Endothelial cell of umbilical vein (primary cell): Measurements from ENCODE around the gene CIB2. TPM values are rescaled to one million over a fixed set of nuclear protein-coding genes. Genes with fewer than 3 reads are reported as not detected.

ENCODE experiments used
- BruUV-seq: library from RNA; stranded (reverse); fragments of 400-500 nt; replicated peaks from 2 replicates; lab custom pipeline; 2021; lab: Mats Ljungman, UMichigan
- CTCF ChIA-PET: fragments of 300-600, 350-600 bp; sonication (Branson Sonifier 250); formaldehyde crosslinking; loops from one replicate; lab custom pipeline; 2021; ENCODE audit warnings: antibody characterized with exemption, inconsistent platforms; lab: Charles Lee
- POLR2A ChIA-PET: fragments of 300-600, 350-600 bp; sonication (Branson Sonifier 250); formaldehyde crosslinking; loops from one replicate; lab custom pipeline; 2021; ENCODE audit warnings: antibody characterized with exemption, inconsistent platforms; lab: Charles Lee
- DNase-seq: peaks from one replicate; pipeline ENCODE4 v3.0.0-alpha.2; 2011; ENCODE audit warnings: low read depth, low spot score
- FAIRE-seq: peaks from 2 replicates; lab custom pipeline; 2011; peaks lifted over from hg19 to GRCh38; lab: Jason Lieb, UNC
- H2AFZ ChIP-seq: 2 replicates; pipeline ENCODE4 v1.6.0; 2012; ENCODE audit warnings: low read depth, low read length, control low read depth, inconsistent platforms
- H3K27ac ChIP-seq: 2 replicates; pipeline ENCODE4 v1.5.1; 2011; ENCODE audit warnings: low read depth, mild to moderate bottlenecking, control low read depth, low read length, moderate library complexity; ENCODE audit not compliant: insufficient read depth
- H3K27me3 ChIP-seq, 2 experiments: 2 replicates each; pipeline versions ENCODE4 v1.6.0 to v1.6.1; 2011; ENCODE audit warnings: low read length in 2 of 2, mixed read lengths in 1 of 2; ENCODE audit not compliant: control insufficient read depth in 2 of 2, insufficient read depth in 2 of 2
- H3K36me3 ChIP-seq, 2 experiments: 2 replicates in 1 of 2; 3 replicates in 1 of 2; pipeline ENCODE4 v1.5.1; 2011; ENCODE audit warnings: low read length in 2 of 2, mild to moderate bottlenecking in 1 of 2, moderate library complexity in 1 of 2; ENCODE audit not compliant: control insufficient read depth in 2 of 2, insufficient read depth in 2 of 2; ENCODE audit errors: extremely low read depth in 1 of 2
- H3K4me1 ChIP-seq: 3 replicates; pipeline ENCODE4 v1.5.1; 2011; ENCODE audit warnings: mild to moderate bottlenecking, low read length; ENCODE audit not compliant: control insufficient read depth, insufficient read depth; ENCODE audit errors: extremely low read depth
- H3K4me2 ChIP-seq: 2 replicates; pipeline ENCODE4 v1.6.1; 2011; ENCODE audit warnings: low read length, control low read depth, mixed read lengths; ENCODE audit not compliant: insufficient read depth
- H3K4me3 ChIP-seq, 3 experiments: fragments of 200-600 bp in 1 of 3; sonication (generic), shearing (Covaris generic) in 1 of 3; replicated peaks in 1 of 3; 2 replicates each; pipeline ENCODE4 v1.5.1; 2011 to 2016; ENCODE audit warnings: control low read depth in 3 of 3, low read length in 3 of 3, mild to moderate bottlenecking in 2 of 3, inconsistent platforms in 1 of 3, low read depth in 1 of 3, moderate library complexity in 1 of 3; ENCODE audit not compliant: insufficient read depth in 1 of 3
- H3K79me2 ChIP-seq: 2 replicates; pipeline ENCODE4 v1.6.0; 2012; ENCODE audit warnings: low read length, inconsistent platforms; ENCODE audit not compliant: control insufficient read depth, insufficient read depth
- H3K9ac ChIP-seq: replicated peaks from 2 replicates; pipeline ENCODE3; 2011; ENCODE audit warnings: low read length, control low read depth; ENCODE audit not compliant: insufficient read depth; ENCODE audit errors: extremely low read depth
- H3K9me1 ChIP-seq: replicated peaks from 3 replicates; pipeline ENCODE4 v1.6.0; 2011; ENCODE audit warnings: mild to moderate bottlenecking, low read length; ENCODE audit not compliant: control insufficient read depth, insufficient read depth; ENCODE audit errors: extremely low read depth
- H3K9me3 ChIP-seq: replicated peaks from 2 replicates; pipeline ENCODE4 v1.5.1; 2012; ENCODE audit warnings: low read length, inconsistent platforms; ENCODE audit not compliant: control insufficient read depth, insufficient read depth
- H4K20me1 ChIP-seq: replicated peaks from 2 replicates; pipeline ENCODE3; 2011; ENCODE audit warnings: mild to moderate bottlenecking, low read length; ENCODE audit not compliant: control insufficient read depth, insufficient read depth; ENCODE audit errors: extremely low read depth
- CTCF ChIP-seq, 2 donors: IDR thresholded peaks; 1 replicate in 1 of 2; 2 replicates in 1 of 2; pipeline ENCODE4 v1.5.1; 2011; ENCODE audit warnings: low read length in 2 of 2, mild to moderate bottlenecking in 2 of 2, moderate library complexity in 2 of 2, control low read depth in 1 of 2, inconsistent platforms in 1 of 2, low read depth in 1 of 2; ENCODE audit not compliant: insufficient read depth in 1 of 2; ENCODE audit errors: extremely low read depth in 1 of 2
- EZH2 ChIP-seq: IDR thresholded peaks from 2 replicates; pipeline ENCODE4 v1.6.1; 2012; ENCODE audit warnings: borderline replicate concordance, low read depth, mild to moderate bottlenecking, moderate library complexity, low read length, inconsistent platforms; ENCODE audit not compliant: severe bottlenecking
- FOS ChIP-seq: IDR thresholded peaks from 2 replicates; pipeline ENCODE4 v1.6.1; 2011; ENCODE audit warnings: mild to moderate bottlenecking, low read length, moderate library complexity, borderline replicate concordance; ENCODE audit not compliant: insufficient read depth
- GATA2 ChIP-seq: IDR thresholded peaks from 2 replicates; pipeline ENCODE4 v1.7.0; 2011; ENCODE audit warnings: low read depth, mild to moderate bottlenecking, moderate library complexity, mixed read lengths, low read length; ENCODE audit not compliant: insufficient read length, insufficient read depth
- JUN ChIP-seq: IDR thresholded peaks from 2 replicates; pipeline ENCODE4 v1.6.1; 2011; ENCODE audit warnings: borderline replicate concordance, low read depth; ENCODE audit not compliant: insufficient read length, insufficient read depth
- MYC ChIP-seq: IDR thresholded peaks from one replicate; pipeline ENCODE4 v1.6.1; 2011; ENCODE audit warnings: mild to moderate bottlenecking, low read depth, low read length
- POLR2A ChIP-seq: IDR thresholded peaks from 2 replicates; pipeline ENCODE4 v1.6.1; 2012; ENCODE audit warnings: low read depth, mild to moderate bottlenecking, control low read depth, low read length
- POLR2AphosphoS5 ChIP-seq: IDR thresholded peaks from 2 replicates; pipeline ENCODE4 v1.6.1; 2012; ENCODE audit warnings: low read depth, mild to moderate bottlenecking, control low read depth, low read length, moderate library complexity; ENCODE audit not compliant: insufficient read depth
- dilution Hi-C: fragments of 300-500 bp; cut with MboI; formaldehyde crosslinking; loops from one replicate; pipeline ENCODE4 v1.15.0; 2019; ENCODE audit warnings: low sequenced_read_pairs; ENCODE audit not compliant: extremely low pct_ligation_motif_present
- intact Hi-C: fragments of 100-400 bp; cut with micrococcal nuclease; formaldehyde crosslinking; loops from one replicate; pipeline ENCODE4 v1.10.0; 2022
- polyA plus RNA-seq, 4 experiments: library from polyadenylated mRNA; depleted of rRNA in 3 of 4; stranded (reverse) in 3 of 4; unstranded in 1 of 4; fragments of >200 nt; gene quantifications; 2 replicates each; pipeline versions ENCODE4 v1.2.1 to v1.2.3, GENCODE V29; 2011 to 2012; ENCODE audit warnings: missing spikeins in 1 of 4
- total RNA-seq: library from RNA; stranded (reverse); gene quantifications from 2 replicates; pipeline ENCODE4 v1.2.3, GENCODE V29; 2021
- TF ChIP-seq, protein P1 (sequence below): IDR thresholded peaks from 2 replicates; pipeline ENCODE4 v1.6.1; 2011; ENCODE audit not compliant: insufficient read depth, insufficient read length

The CIB2 gene
- total and polyA plus RNA-seq, 2 donors (not counting 3 experiments of a cell fraction or from before 2014, with no cell fraction given), result 4.0 to 7.7 TPM

DNA sequence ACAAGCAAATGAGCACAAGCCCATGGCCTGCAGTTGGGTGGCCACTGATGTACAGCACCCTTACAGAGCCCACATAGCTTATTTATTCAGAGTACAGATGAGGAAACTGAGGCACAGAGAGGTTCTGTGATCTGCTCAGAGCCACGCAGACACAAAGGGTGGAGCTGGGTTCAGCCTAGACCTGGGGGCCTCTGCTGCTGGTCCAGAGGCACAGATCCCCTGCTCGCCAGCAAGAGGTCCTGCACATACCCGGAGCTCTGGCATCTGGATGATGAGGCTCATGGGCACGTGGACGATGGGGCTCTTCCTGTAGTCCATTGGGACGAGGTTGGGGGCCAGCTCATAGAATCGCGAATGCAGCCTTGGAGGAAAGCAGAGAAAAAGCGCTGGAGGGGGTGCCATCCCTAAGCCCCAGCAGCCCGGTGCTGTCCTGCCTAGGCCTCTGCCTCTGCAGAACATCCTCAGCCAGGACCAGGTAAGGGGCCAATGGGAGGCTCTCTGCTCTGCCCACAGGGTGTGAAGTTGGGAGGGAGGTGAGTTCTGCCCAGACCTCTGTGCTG, 20.2 kb downstream of the CIB2 start:
- Histone ChIP-seq H3K9me3 (no peaks in the 10 kb centered on the region), H2AFZ (no peak overlapping the region), H3K9me1 (no peaks in the 10 kb centered on the region), H3K27me3 (no peaks in the 10 kb centered on the region), H4K20me1 (no peaks in the 10 kb centered on the region), H3K36me3 (no peaks in the 10 kb centered on the region), H3K4me2 (no peak overlapping the region), H3K9ac (no peak overlapping the region), H3K79me2 (no peaks in the 10 kb centered on the region), H3K4me3 (no peak overlapping the region), H3K27ac (no peak overlapping the region), H3K4me1 (peaks cover 4% of the 10 kb centered on the region)
- CTCF ChIA-PET, result interaction anchor here (2.7 to 11.2 kb wide), 6 partner anchors 85 to 153 kb away, joined by 15 to 273 read pairs (median 173); no protein-coding TSS in a partner anchor
- POLR2A ChIA-PET, result no interaction called here
- intact Hi-C loops (no loop called here), dilution Hi-C loops (no loop called here)
- no peak for TF ChIP-seq EZH2
- TF ChIP-seq POLR2AphosphoS5, result no peak
- DNase-seq, result no peak
- no TSS peak for BruUV-seq
- no peak for FAIRE-seq

- FAIRE-seq (no peak), DNase-seq (no peak)
- Histone ChIP-seq H3K27ac (no peak overlapping the region), H3K27me3 (no peaks in the 10 kb centered on the region), H3K9me1 (no peaks in the 10 kb centered on the region), H3K4me2 (no peak overlapping the region), H2AFZ (no peak overlapping the region), H3K9me3 (no peaks in the 10 kb centered on the region), H3K36me3 (no peaks in the 10 kb centered on the region), H3K4me3 (no peak overlapping the region), H3K4me1 (peaks cover 9% of the 10 kb centered on the region), H3K9ac (no peak overlapping the region), H4K20me1 (no peaks in the 10 kb centered on the region), H3K79me2 (no peaks in the 10 kb centered on the region)
- dilution Hi-C loops, result no loop called here
- intact Hi-C loops, result no loop called here
- BruUV-seq, result no TSS peak
- no peak for TF ChIP-seq JUN
- no peak for TF ChIP-seq POLR2A
- TF ChIP-seq CTCF (IDR thresholded peaks at IDR 0.05; ENCODE audit: extremely low read depth in 1 of 2, insufficient read depth in 1 of 2, low read depth in 1 of 2, low read length in 2 of 2), result no peak
- TF ChIP-seq, protein P1, sequence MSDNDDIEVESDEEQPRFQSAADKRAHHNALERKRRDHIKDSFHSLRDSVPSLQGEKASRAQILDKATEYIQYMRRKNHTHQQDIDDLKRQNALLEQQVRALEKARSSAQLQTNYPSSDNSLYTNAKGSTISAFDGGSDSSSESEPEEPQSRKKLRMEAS, result no peak
- no peak for TF ChIP-seq FOS
- TF ChIP-seq MYC, result no peak
- no peak for TF ChIP-seq POLR2AphosphoS5
- no peak for TF ChIP-seq GATA2
- TF ChIP-seq EZH2, result no peak
- ChIA-PET POLR2A (no interaction called here), CTCF (interaction anchor here (3.3 to 11.2 kb wide), 6 partner anchors 86 to 152 kb away, joined by 65 to 273 read pairs (median 173); no protein-coding TSS in a partner anchor)
These were observed 21.1 kb downstream of the CIB2 start for GRCh38 chr15:78110096-78110495.
